Right ventricle myocardium superior (tissue), 1 donor: Measurements from ENCODE around the gene PKN1. TPM values are rescaled to one million over a fixed set of nuclear protein-coding genes. Genes with fewer than 3 reads are reported as not detected.
A peak's percentile ranks its signal among the peaks of the same experiment; 100 is the strongest.
"Not testable (repeated sequence)": the region's sequence is repeated elsewhere in the genome, so short reads cannot be mapped to it uniquely, and the experiment has no call there.

ENCODE experiments used
- ATAC-seq: fragments of 200-7000 bp; cut with Tn5 transposase; one replicate; pipeline ENCODE4 v1.9.1; 2020; ENCODE audit warnings: mild to moderate bottlenecking; ENCODE audit not compliant: poor library complexity
- DNase-seq: peaks from one replicate; pipeline ENCODE4 v3.0.0-alpha.2; 2020
- intact Hi-C: fragments of 100-400 bp; cut with DNase I; formaldehyde crosslinking; loops from one replicate; pipeline ENCODE4 v1.11.2; 2022
- long read RNA-seq: library from polyadenylated mRNA; unstranded; transcript quantifications from one replicate; pipeline ENCODE4 v2.0.0, GENCODE V29; 2021
- total RNA-seq: library from RNA; stranded (reverse); fragmentation: NEBNext Ultra II Directional; extraction: Animal tissue kit (Norgen Biotek cat#: 25700); gene quantifications from one replicate; pipeline ENCODE4 v1.2.1, GENCODE V29; 2021
- donor health status: DM: no; HTN: yes; CAD: no; lungs with severe emphysema.

The PKN1 gene
- 129 TPM for total RNA-seq
- long read RNA-seq, transcript PKN1-201 (22 exons, 3,069 nt) = major isoform, 732 of 816 reads
- long read RNA-seq, partial matches to known transcripts = 52 of 816 reads
- long read RNA-seq, other reads (novel, unspliced or antisense) = 30 of 816 reads

GRCh38 chr19:14432791-14433553 is at the start of gene PKN1:
PKN1 (plus strand) TSS chr19:14433306; CDS start chr19:14433522, 216 bp downstream.
- ATAC-seq (peak; percentile 84), DNase-seq (peak; percentile 80)
- intact Hi-C loops = no loop called here

- DNase-seq (no peak), ATAC-seq (no peak)
- intact Hi-C loops = no loop called here
Measured at GRCh38 chr19:14383661-14384555, 49.2 kb upstream of the PKN1 start.

GRCh38 chr19:14385492-14385891 is 47.6 kb upstream of the PKN1 start:
- intact Hi-C loops = no loop called here
- no peak for ATAC-seq
- DNase-seq = no peak

GRCh38 chr19:14390548-14390947 is 42.6 kb upstream of the PKN1 start:
- DNase-seq = no peak
- intact Hi-C loops = no loop called here
- ATAC-seq = no peak

GRCh38 chr19:14391156-14391821 is 41.8 kb upstream of the PKN1 start:
- intact Hi-C loops = no loop called here
- ATAC-seq = no peak
- no peak for DNase-seq

- ATAC-seq (no peak), DNase-seq (no peak)
- intact Hi-C loops = no loop called here
Measured at GRCh38 chr19:14393329-14393728, 39.8 kb upstream of the PKN1 start.

GRCh38 chr19:14394167-14394566 is 38.9 kb upstream of the PKN1 start:
- DNase-seq = no peak
- intact Hi-C loops = no loop called here
- ATAC-seq = no peak

GRCh38 chr19:14395262-14395661 is 37.8 kb upstream of the PKN1 start:
- ATAC-seq (no peak), DNase-seq (no peak)
- intact Hi-C loops = no loop called here

- ATAC-seq (no peak), DNase-seq (no peak)
- intact Hi-C loops = no loop called here
Measured at GRCh38 chr19:14395710-14396336, 37.3 kb upstream of the PKN1 start.

GRCh38 chr19:14396730-14397129 is 36.4 kb upstream of the PKN1 start:
- intact Hi-C loops, ATAC-seq, DNase-seq: not testable (repeated sequence)

- ATAC-seq, intact Hi-C loops, DNase-seq: not testable (repeated sequence)
Measured at GRCh38 chr19:14397168-14397567, 35.9 kb upstream of the PKN1 start.

- DNase-seq = no peak
- ATAC-seq = no peak
- intact Hi-C loops = no loop called here
Measured at GRCh38 chr19:14400951-14401431, 32.1 kb upstream of the PKN1 start.

- ATAC-seq = no peak
- no peak for DNase-seq
- intact Hi-C loops = no loop called here
Measured at GRCh38 chr19:14401468-14402195, 31.5 kb upstream of the PKN1 start.

GRCh38 chr19:14402332-14403144 is 30.6 kb upstream of the PKN1 start:
- DNase-seq (peak; percentile 76), ATAC-seq (no peak)
- intact Hi-C loops = no loop called here

GRCh38 chr19:14403145-14403930 is 29.8 kb upstream of the PKN1 start:
- intact Hi-C loops, ATAC-seq, DNase-seq: not testable (repeated sequence)

- DNase-seq = no peak
- no peak for ATAC-seq
- intact Hi-C loops = no loop called here
Measured at GRCh38 chr19:14404312-14404711, 28.8 kb upstream of the PKN1 start.
